Adrenal gland (tissue), 5 donors: ENCODE results near the gene RIMBP3C.
"Not testable (repeated sequence)": the region's sequence is repeated elsewhere in the genome, so short reads cannot be mapped to it uniquely, and the experiment has no call there.

ENCODE experiments used
- POLR2A ChIP-seq, 2 donors: fragments of 450-650 bp; IDR thresholded peaks; one replicate each; pipeline ENCODE4 v1.6.1; 2017; ENCODE audit warnings: antibody characterized with exemption in 2 of 2, mild to moderate bottlenecking in 2 of 2, moderate library complexity in 1 of 2
- TF ChIP-seq, protein P1 (sequence below), 6 experiments: fragments of 450-650 bp in 4 of 6; fragments of 200-600 bp in 2 of 6; sonication (generic) in 1 of 6; IDR thresholded peaks; 1 replicate in 5 of 6; 2 replicates in 1 of 6; pipeline versions ENCODE4 v1.5.1 to v1.8.0; 2016 to 2021; ENCODE audit warnings: antibody characterized with exemption in 6 of 6, mild to moderate bottlenecking in 2 of 6, moderate library complexity in 1 of 6
- donor health status: DM: no; HTN: no; CAD: no.

DNA sequence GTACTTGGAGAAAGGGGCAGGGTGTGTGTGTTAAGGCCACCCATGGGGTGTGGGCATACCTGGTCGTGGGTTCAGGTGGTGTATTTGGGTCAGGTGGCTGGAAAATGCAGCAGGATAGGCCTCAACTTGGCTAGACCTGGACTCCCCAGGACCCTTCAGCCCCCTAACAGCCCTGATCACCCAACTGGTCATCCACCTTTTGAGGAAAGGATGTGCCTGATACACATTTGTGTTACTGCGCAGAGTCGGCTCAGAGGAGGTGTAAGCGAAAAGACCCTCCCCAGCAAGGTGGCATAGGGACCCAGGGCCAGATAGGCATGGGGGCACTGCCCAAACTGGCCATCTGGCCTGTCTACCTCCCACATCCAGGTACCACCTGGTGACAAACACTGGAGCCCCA is at the start of gene RIMBP3C:
- TF ChIP-seq, protein P1, sequence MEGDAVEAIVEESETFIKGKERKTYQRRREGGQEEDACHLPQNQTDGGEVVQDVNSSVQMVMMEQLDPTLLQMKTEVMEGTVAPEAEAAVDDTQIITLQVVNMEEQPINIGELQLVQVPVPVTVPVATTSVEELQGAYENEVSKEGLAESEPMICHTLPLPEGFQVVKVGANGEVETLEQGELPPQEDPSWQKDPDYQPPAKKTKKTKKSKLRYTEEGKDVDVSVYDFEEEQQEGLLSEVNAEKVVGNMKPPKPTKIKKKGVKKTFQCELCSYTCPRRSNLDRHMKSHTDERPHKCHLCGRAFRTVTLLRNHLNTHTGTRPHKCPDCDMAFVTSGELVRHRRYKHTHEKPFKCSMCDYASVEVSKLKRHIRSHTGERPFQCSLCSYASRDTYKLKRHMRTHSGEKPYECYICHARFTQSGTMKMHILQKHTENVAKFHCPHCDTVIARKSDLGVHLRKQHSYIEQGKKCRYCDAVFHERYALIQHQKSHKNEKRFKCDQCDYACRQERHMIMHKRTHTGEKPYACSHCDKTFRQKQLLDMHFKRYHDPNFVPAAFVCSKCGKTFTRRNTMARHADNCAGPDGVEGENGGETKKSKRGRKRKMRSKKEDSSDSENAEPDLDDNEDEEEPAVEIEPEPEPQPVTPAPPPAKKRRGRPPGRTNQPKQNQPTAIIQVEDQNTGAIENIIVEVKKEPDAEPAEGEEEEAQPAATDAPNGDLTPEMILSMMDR (IDR thresholded peaks at IDR 0.05): not testable (repeated sequence)
- not testable (repeated sequence) for TF ChIP-seq POLR2A (IDR thresholded peaks at IDR 0.05)
